CD14-positive monocyte (primary cell): Measurements from ENCODE around the gene RPS6KA4. TPM values are rescaled to one million over a fixed set of nuclear protein-coding genes. Genes with fewer than 3 reads are reported as not detected.

Experiments used
- DNase-seq, 3 donors: peaks; one replicate each; pipeline ENCODE4 v3.0.0-alpha.2; 2011 to 2022
- H2AFZ ChIP-seq: 2 replicates; pipeline ENCODE4 v1.6.0; 2012; ENCODE audit warnings: mild to moderate bottlenecking, low read depth, low read length, inconsistent platforms; ENCODE audit not compliant: insufficient read depth, poor library complexity, severe bottlenecking
- H3K27ac ChIP-seq, 2 donors: 1 replicate in 1 of 2; 2 replicates in 1 of 2; pipeline ENCODE4 v1.5.1; 2012 to 2013; ENCODE audit warnings: low read length in 2 of 2, control low read depth in 1 of 2, inconsistent platforms in 1 of 2, low read depth in 1 of 2, mild to moderate bottlenecking in 1 of 2
- H3K27me3 ChIP-seq, 2 donors: one replicate each; pipeline versions ENCODE4 v1.6.0 to v1.6.1; 2011 to 2013; ENCODE audit warnings: low read length in 2 of 2; ENCODE audit not compliant: control insufficient read depth in 2 of 2, insufficient read depth in 2 of 2
- H3K36me3 ChIP-seq, 2 donors: replicated peaks in 1 of 2; 1 replicate in 1 of 2; 2 replicates in 1 of 2; pipeline versions ENCODE4 v1.5.1 to v1.6.1; 2012 to 2013; ENCODE audit warnings: low read length in 2 of 2, control low read depth in 1 of 2, inconsistent platforms in 1 of 2, mild to moderate bottlenecking in 1 of 2; ENCODE audit not compliant: insufficient read depth in 2 of 2, control insufficient read depth in 1 of 2
- H3K4me1 ChIP-seq, 2 donors: 1 replicate in 1 of 2; 2 replicates in 1 of 2; pipeline versions ENCODE4 v1.5.1 to v1.6.1; 2012 to 2013; ENCODE audit warnings: low read length in 2 of 2, control low read depth in 1 of 2, inconsistent platforms in 1 of 2, mild to moderate bottlenecking in 1 of 2, moderate library complexity in 1 of 2; ENCODE audit not compliant: insufficient read depth in 2 of 2, control insufficient read depth in 1 of 2
- H3K4me2 ChIP-seq: replicated peaks from 2 replicates; pipeline ENCODE3; 2012; ENCODE audit warnings: low read length, moderate library complexity, mild to moderate bottlenecking; ENCODE audit not compliant: poor library complexity, severe bottlenecking; ENCODE audit errors: extremely low read depth
- H3K4me3 ChIP-seq, 3 experiments: fragments of 200-600 bp in 1 of 3; sonication (generic) in 1 of 3; replicated peaks in 1 of 3; 1 replicate in 2 of 3; 2 replicates in 1 of 3; pipeline ENCODE4 v1.5.1; 2011 to 2013; ENCODE audit warnings: low read length in 3 of 3, mild to moderate bottlenecking in 3 of 3, control low read depth in 2 of 3, low read depth in 2 of 3, inconsistent platforms in 1 of 3, moderate library complexity in 1 of 3
- H3K79me2 ChIP-seq: 2 replicates; pipeline ENCODE4 v1.6.0; 2012; ENCODE audit warnings: mild to moderate bottlenecking, control low read depth, inconsistent platforms, low read length, moderate library complexity; ENCODE audit not compliant: insufficient read depth
- H3K9ac ChIP-seq: 2 replicates; pipeline ENCODE4 v1.6.0; 2017; ENCODE audit warnings: low read length, mild to moderate bottlenecking; ENCODE audit not compliant: insufficient read depth, poor library complexity, severe bottlenecking
- H3K9me3 ChIP-seq, 2 donors: replicated peaks in 1 of 2; 1 replicate in 1 of 2; 2 replicates in 1 of 2; pipeline versions ENCODE4 v1.5.1 to v1.6.1; 2012 to 2013; ENCODE audit warnings: low read length in 2 of 2, control low read depth in 1 of 2; ENCODE audit not compliant: control insufficient read depth in 1 of 2, insufficient read depth in 1 of 2
- H4K20me1 ChIP-seq: 2 replicates; pipeline ENCODE4 v1.6.0; 2012; ENCODE audit warnings: mild to moderate bottlenecking, low read length, control low read depth, moderate library complexity; ENCODE audit not compliant: insufficient read depth
- H3K27ac Mint-ChIP-seq, 7 donors: one replicate each; pipeline ENCODE4 v1.8.0; 2020; ENCODE audit warnings: mild to moderate bottlenecking in 7 of 7, mixed read lengths in 7 of 7, moderate library complexity in 6 of 7, inconsistent platforms in 2 of 7
- H3K27me3 Mint-ChIP-seq, 3 donors: one replicate each; pipeline ENCODE4 v1.8.0; 2021 to 2022; ENCODE audit warnings: low read depth in 3 of 3, mild to moderate bottlenecking in 3 of 3, mixed read lengths in 3 of 3, moderate library complexity in 3 of 3, inconsistent platforms in 1 of 3
- H3K36me3 Mint-ChIP-seq, 2 donors: one replicate each; pipeline ENCODE4 v1.8.0; 2020; ENCODE audit warnings: mixed read lengths in 2 of 2, inconsistent platforms in 1 of 2, mild to moderate bottlenecking in 1 of 2
- H3K4me1 Mint-ChIP-seq: one replicate; pipeline ENCODE4 v1.8.0; 2020; ENCODE audit warnings: mild to moderate bottlenecking, mixed read lengths
- H3K4me3 Mint-ChIP-seq, 2 donors: one replicate each; pipeline ENCODE4 v1.8.0; 2020; ENCODE audit warnings: mild to moderate bottlenecking in 2 of 2, mixed read lengths in 2 of 2, moderate library complexity in 1 of 2
- H3K9me3 Mint-ChIP-seq, 7 donors: one replicate each; pipeline ENCODE4 v1.8.0; 2020 to 2022; ENCODE audit warnings: mixed read lengths in 7 of 7, mild to moderate bottlenecking in 6 of 7, moderate library complexity in 6 of 7, inconsistent platforms in 2 of 7
- CTCF ChIP-seq: fragments of 200-600 bp; IDR thresholded peaks from one replicate; pipeline ENCODE4 v1.8.0; 2022; ENCODE audit warnings: antibody characterized with exemption, mild to moderate bottlenecking
- WGBS: methylation state at CpG from one replicate; pipeline ENCODE4 v1.1.5; 2013; ENCODE audit warnings: missing lambda C conversion rate; ENCODE audit not compliant: insufficient coverage; 5-methylcytosine and 5-hydroxymethylcytosine counted together
- intact Hi-C, 2 donors: fragments of 100-400 bp; cut with micrococcal nuclease; formaldehyde crosslinking; loops; one replicate each; pipeline versions ENCODE4 v1.15.0 to v1.15.1; 2023
- polyA plus RNA-seq, 3 donors: library from polyadenylated mRNA; depleted of rRNA in 1 of 3; unstranded in 2 of 3; stranded (reverse) in 1 of 3; fragments of 300-500 nt in 2 of 3; fragments of >200 nt in 1 of 3; fragmentation: Illumina TruSeq in 2 of 3; gene quantifications; 1 replicate in 2 of 3; 2 replicates in 1 of 3; pipeline ENCODE4 v1.2.3, GENCODE V29; 2012 to 2021

Gene RPS6KA4
- polyA plus RNA-seq, 3 donors: 16.2 to 110 (median 24.5) TPM

GRCh38 chr11:64381350-64381749, 22.4 kb downstream of the RPS6KA4 start:
- Histone ChIP-seq H4K20me1 (no peaks in the 10 kb centered on the region), H3K4me1 (peaks cover 23 to 26% of the 10 kb centered on the region in 2 donors), H2AFZ (no peak overlapping the region), H3K27ac (no peak overlapping the region), H3K9me3 (no peaks in the 10 kb centered on the region), H3K79me2 (no peaks in the 10 kb centered on the region), H3K4me3 (no peak overlapping the region), H3K36me3 (no peaks in the 10 kb centered on the region), H3K4me2 (no peak overlapping the region), H3K9ac (no peak overlapping the region), H3K27me3 (no peaks in the 10 kb centered on the region)
- H3K4me1 Mint-ChIP-seq: peaks cover 28% of the 10 kb centered on the region
- H3K9me3 Mint-ChIP-seq: peaks cover 0 to under 1% (median 0%) of the 10 kb centered on the region in 7 donors
- peaks cover 0 to 2% (median 1%) of the 10 kb centered on the region in 3 donors for H3K27me3 Mint-ChIP-seq
- peaks cover 0 to 1% of the 10 kb centered on the region in 2 donors for H3K36me3 Mint-ChIP-seq
- H3K27ac Mint-ChIP-seq: no peak overlapping the region
- intact Hi-C loops: no loop called here
- TF ChIP-seq CTCF: no peak
- 63% methylated on average over 5 of the region's 6 CpGs for WGBS
- DNase-seq: no peak
- no peak overlapping the region for H3K4me3 Mint-ChIP-seq

- H3K4me3 Mint-ChIP-seq: no peak overlapping the region
- Histone ChIP-seq H3K4me3 (no peak overlapping the region), H3K36me3 (no peaks in the 10 kb centered on the region), H3K79me2 (no peaks in the 10 kb centered on the region), H3K9ac (no peak overlapping the region), H3K27ac (no peak overlapping the region), H3K4me1 (peaks cover 30 to 33% of the 10 kb centered on the region in 2 donors), H3K4me2 (no peak overlapping the region), H3K27me3 (no peaks in the 10 kb centered on the region), H3K9me3 (no peaks in the 10 kb centered on the region), H2AFZ (no peak overlapping the region), H4K20me1 (no peaks in the 10 kb centered on the region)
- 83% methylated on average over 2 of the region's 6 CpGs for WGBS
- intact Hi-C loops: no loop called here
- peaks cover 0 to 2% (median 0%) of the 10 kb centered on the region in 7 donors for H3K9me3 Mint-ChIP-seq
- no peak overlapping the region for H3K27ac Mint-ChIP-seq
- DNase-seq: no peak
- no peak for TF ChIP-seq CTCF
- H3K36me3 Mint-ChIP-seq: peaks cover 0 to 1% of the 10 kb centered on the region in 2 donors
- H3K27me3 Mint-ChIP-seq: peaks cover 0 to 4% (median 1%) of the 10 kb centered on the region in 3 donors
- H3K4me1 Mint-ChIP-seq: peaks cover 34% of the 10 kb centered on the region
Observed at GRCh38 chr11:64382047-64382446, 23.1 kb downstream of the RPS6KA4 start.
